Activated CD8-positive, alpha-beta memory T cell treated with anti-CD3 and anti-CD28 coated beads, Interleukin-2, amount 50 U/mL, for 4 hours (primary cell): ENCODE measurements around the gene RPA4.
"Not testable (repeated sequence)": the region's sequence is repeated elsewhere in the genome, so short reads cannot be mapped to it uniquely, and the experiment has no call there.

ENCODE experiments used
- DNase-seq: peaks from one replicate; pipeline ENCODE4 v3.0.0-alpha.2; 2020

The RPA4 gene

DNA sequence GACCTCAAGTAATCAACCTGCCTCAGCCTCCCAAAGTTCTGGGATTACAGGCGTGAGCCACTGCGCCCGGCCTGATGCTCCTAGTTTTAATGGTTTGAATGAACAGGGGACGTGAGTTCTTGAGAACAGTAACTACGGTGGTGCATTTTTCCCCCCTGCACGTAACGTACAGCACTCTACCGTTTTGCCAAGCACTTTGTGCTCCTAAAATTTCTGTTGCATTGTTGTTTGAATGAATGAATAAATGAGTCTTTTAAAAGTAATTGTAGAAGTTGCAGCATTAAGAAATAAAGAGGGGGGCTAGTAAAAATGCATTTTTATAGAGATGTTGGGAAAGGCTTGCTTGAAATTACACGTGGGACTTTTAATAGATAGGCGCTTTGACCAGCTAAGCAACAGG lies at the start of gene RPA4:
Gene RPA4 (plus strand): TSS at position 301 of the 400 bp plus-strand sequence. CDS start 403 bp downstream, outside the sequence.
- DNase-seq = no peak

DNA sequence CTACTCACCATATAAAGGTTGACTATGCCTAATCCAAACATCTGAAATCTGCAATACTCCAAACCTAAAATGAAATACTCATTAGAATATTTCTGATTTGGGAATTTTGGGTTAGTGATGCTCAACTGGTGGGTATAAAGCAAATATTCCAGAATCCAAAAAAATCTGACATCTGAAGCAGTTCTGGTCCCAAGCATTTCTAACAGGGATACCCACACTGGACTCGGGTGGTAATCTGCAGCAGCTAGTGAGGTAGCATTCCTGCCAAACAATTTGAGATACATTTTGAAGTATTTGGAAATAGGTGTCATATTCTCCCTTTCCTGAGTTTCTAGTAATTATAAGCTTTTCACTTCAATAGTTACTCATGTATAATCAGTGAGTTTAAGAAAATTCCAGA lies 49.6 kb upstream of the RPA4 start:
- DNase-seq = no peak

DNA sequence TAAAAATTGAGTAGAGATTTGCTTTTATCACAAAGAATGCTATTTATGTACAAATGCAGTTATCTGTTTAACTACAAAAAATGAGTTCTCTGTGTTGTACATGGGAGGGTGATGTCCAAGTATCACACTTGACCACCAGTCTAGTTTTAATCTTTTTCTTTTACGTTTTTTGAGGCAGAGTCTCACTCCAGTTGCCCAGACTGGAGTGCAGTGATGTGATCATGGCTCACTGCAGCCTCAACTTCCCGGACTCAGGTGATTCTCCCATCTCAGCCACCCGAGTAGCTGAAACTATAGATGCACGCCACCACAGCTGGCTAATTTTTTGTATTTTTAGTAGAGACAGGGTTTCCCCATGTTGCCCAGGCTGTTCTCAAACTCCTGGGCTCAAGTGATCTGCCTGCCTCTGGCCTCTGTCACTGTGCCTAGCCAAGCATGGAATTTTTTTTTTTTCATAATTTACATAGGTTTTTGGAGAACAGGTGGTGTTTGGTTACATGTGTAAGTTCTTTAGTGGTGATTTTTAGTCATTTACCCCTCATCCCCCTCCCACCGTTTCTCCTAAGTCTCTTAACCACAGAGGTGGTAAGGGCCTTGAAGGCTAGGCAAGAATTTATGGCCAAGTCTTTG lies 47.9 kb upstream of the RPA4 start:
- no peak for DNase-seq

GRCh38 chrX:96837808-96838207 lies 45.9 kb upstream of the RPA4 start:
- no peak for DNase-seq

DNA sequence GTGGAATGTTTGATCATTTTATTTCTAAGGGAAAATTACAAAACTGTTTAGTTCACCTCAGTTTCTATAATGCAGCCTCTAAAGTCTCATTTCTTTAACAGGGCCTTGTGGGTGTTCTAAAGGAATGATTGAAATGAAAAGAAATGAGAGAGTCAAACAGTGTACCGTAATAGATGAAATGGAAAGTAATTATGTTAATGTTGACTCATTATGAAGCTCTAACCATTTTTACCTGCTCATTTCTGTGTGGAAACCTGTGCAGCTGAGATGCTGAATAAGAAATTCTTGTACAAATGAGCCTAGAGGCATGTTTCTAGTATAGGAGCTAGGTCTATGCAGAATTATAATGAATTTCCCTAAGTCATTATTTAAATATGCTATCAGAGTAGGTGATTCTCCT lies 45.2 kb upstream of the RPA4 start:
- DNase-seq = no peak

DNA sequence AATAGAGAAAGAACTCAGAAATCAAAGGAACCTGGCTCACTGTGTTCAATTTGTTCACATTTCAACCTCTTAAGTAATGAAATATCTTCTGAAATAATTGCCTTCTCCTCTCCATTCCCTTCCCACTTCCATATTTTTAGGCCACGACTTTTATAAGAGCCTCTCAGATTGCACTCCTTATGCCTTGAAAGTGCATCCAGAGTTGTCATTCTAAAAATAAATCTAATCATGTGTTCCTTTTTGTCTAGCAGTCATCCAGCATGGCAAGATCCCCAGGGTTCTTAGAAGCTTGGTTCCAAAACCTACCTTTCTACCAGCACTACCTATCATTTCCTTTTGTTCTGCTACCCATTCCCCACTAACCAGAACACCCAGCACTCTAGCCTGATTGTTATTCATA lies 42.4 kb upstream of the RPA4 start:
- DNase-seq = no peak

DNA sequence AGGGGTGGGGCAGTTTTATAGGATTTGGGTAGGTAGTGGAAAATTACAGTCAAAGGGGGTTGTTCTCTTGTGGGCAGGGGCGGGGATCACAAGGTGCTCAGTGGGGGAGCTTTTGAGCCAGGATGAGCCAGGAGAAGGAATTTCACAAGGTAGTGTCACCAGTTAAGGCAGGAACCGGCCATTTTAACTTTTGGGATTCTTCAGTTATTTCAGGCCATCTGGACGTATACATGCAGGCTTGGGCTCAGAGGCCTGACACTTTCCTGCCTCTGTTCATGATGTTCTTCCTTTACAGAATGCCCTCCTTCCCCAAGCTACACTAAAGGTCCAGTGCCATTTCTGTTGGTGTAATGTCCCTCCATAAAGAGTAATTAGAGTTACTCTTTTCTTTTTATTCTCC lies 41.8 kb upstream of the RPA4 start:
- DNase-seq = not testable (repeated sequence)

- no peak for DNase-seq
Measured at GRCh38 chrX:96843566-96843965, 40.1 kb upstream of the RPA4 start.

- no peak for DNase-seq
Measured at GRCh38 chrX:96846841-96847240, 36.9 kb upstream of the RPA4 start.

- DNase-seq = not testable (repeated sequence)
Measured at GRCh38 chrX:96859422-96859821, 24.3 kb upstream of the RPA4 start.

DNA sequence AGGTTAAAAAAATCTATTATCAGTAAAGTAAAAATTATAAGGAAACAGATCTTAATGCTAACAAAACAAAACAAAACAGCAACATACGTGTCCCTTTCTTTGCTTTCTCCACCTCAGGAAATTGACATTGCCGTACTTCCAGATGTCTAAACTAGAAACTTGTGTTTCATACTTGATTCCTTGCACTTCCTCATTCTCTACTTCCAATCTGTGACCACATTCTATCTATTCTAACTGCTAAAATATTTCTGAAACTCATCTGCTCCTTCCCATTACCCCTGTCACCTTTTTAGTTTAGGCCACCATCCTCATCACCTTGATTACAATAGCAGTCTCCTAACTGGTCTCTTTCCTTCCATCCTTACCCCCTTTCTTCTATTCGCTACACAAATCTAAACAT lies 22.5 kb upstream of the RPA4 start:
- no peak for DNase-seq

DNA sequence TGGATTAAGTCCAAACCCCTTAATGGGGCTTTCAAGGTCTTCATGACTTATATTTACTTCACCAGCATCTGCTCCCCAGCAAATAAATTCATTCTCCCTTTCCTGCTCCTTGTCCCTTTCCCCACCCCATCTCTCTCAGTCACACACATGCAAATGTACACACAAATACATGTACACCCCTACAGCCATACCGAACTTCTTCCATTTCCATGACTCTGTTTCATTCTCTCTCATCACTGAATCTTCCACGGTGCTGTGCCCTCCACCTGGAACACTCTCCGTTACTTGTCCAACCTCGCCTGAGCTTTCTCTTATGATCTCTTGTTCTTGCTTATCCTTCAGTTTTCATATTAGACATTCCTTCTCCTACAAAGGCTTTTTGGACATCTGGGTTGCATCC lies 22.0 kb upstream of the RPA4 start:
- DNase-seq = no peak

- no peak for DNase-seq
Measured at GRCh38 chrX:96884027-96884426, 319 bp downstream of the RPA4 start.

DNA sequence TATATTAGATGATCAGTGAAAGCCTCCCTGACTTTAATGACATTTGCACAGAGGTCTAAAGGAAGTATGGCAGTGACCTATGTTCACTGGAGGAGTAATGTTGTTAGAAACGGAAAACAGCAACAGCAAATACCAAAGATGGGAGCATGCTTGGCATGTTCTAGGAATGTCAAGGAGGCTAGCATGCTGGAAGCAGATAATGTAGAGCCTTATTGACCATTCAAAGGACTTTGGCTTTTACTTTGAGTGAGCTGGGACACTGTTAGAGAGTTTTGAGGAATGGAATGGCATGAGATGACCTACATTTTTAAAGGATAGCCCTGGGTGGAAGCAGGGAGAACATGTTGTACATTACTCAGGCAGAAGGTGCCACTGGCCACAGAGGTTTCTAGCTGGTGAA lies 6.0 kb downstream of the RPA4 start:
- no peak for DNase-seq

DNA sequence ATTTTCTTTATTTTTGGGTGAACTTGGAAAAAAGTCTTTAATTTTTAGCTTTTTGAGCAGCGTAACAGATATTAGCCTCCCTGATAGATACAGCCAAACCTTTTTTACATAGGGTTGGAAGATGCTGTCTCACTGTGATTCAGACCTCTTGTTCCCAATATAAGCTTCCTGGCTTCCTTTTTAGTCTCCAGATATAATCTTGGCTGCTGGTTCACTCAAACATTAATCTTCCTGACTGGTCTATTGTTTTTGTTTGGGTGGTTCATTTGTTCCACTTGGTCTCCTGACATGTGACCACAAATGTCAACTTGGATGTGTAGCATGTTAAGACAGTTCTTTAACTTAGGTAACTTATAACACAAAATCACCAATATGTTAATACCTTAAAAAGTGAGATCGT lies 23.0 kb downstream of the RPA4 start:
- no peak for DNase-seq

- no peak for DNase-seq
Measured at GRCh38 chrX:96907516-96908272, 24.0 kb downstream of the RPA4 start.

DNA sequence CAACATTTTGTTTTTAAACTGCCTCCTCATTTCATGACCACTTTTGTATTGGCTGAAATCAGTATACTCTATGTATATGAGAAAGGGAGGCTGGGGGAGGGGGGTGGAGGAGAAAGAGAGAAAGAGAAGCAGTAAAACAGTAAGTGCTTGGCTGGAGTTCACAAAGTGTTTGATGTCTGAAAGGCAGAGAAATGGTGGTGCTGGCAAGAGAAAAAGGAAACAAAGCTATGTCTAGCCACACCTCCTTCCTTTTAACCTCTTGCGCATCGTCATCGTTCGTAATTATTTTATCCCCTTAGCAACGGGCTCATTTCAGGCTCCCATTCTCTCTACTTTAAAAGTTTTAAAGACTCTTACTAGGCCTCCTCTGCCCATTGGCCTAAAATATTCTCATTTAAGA lies 25.6 kb downstream of the RPA4 start:
- DNase-seq = no peak

DNA sequence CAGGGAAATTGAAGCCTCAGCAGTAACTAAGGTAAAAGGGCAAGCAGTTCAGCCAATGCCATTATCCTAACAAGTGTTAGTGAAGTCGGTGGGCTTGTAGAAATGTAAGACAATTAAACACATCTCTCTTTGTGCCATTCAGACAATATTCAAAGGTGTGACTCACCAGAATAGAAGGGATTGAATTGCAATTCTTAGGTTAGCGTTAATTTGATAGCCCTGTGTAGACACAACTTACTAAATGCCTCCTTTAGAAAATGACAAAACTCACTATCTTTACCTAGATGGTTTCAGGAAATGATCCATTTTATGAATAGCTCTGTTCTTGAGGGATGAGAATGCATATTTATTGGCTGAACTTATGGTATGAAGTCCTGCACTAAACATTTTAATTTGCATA lies 35.2 kb downstream of the RPA4 start:
- DNase-seq = no peak

DNA sequence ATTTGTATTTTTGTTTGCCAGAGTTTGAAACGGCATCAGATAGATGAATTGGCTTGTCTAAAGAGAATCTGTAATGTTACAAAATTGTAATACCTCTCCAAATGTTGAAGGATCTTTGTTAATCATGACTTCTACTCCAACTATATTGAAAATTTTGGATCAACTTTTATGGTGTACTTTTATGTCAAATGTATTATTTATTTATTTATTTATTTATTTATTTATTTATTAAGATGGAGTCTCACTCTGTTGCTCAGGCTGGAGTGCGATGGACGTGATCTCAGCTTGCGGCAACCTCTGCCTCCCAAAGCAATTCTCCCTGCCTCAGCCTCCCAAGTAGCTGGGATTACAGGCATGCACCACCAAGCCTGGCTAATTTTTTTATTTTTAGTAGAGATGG lies 36.0 kb downstream of the RPA4 start:
- no peak for DNase-seq

DNA sequence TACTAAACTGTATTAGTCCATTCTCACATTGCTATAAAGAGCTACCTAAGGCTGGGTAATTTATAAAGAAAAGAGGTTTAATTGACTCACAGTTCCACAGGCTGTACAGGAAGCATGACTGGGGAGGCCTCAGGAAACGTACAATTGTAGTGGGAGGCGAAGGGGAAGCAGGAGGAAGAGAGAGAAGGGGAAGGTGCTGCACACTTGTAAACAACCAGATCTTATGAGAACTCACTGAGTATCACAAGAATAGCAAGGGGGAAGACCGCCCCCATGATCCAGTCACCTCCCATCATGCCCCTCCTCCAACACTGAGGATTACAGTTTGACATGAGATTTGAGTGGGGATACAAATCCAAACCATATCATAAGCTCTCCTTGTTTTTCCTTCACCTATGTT lies 40.9 kb downstream of the RPA4 start:
- no peak for DNase-seq

DNA sequence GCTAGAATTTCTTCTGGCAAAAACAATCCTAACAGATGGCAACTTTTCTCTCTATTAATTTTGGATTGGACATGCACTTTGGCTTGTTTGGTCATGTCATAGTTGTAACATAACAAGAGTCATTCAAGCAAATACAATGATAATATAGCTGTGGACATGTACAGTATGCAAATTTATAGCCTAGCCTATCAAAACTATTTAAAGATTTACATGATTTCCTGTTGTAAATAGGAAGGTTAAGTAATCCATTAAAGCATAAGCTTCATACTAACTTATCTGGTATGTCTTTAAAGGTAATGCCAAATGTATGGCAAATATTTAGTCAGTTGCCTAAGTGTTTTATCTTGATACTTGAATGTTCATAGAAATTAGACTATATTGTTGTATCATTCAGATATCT lies 45.3 kb downstream of the RPA4 start:
- no peak for DNase-seq
